ENCODE measurements around the gene PIH1D1. TPM values are rescaled to one million over a fixed set of nuclear protein-coding genes. Genes with fewer than 3 reads are reported as not detected.

PIH1D1 gene
- total and polyA plus RNA-seq, 7 experiments from 2014 or later: 62.7 to 183 (median 147) TPM

DNA sequence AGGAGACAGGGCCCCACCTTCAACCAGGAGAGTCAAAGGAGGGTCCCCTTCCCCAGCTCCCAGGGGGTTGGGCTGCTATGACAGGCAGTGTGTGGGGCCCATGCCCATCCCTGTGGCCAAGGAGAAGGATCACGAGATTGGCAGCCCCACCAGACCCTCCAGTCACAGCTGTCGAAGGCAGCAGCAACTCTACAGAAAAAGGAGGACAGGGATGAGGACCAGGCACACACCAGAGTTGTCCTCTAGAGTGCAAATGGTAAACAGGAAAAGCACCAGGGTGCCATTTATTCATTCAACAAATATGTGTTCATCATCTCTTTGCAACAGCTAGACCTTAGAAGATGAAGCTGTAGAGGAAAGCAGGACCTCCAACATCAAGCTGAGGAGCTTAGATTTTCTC lies 32.4 kb downstream of the PIH1D1 start:
- no peaks in the 10 kb centered on the region for H3K36me3 ChIP-seq (ENCODE audit: control insufficient read depth in 2 of 3, insufficient read depth in 3 of 3, low read length in 3 of 3)
- H3K4me3 ChIP-seq (ENCODE audit: low read length): no peak overlapping the region
- peak overlapping the region in 1 of 9 donors; percentile 2 for H3K27ac Mint-ChIP-seq
- H3K9me3 Mint-ChIP-seq: peaks cover 0 to 3% (median 0%) of the 10 kb centered on the region in 11 donors
- ChIA-PET POLR2A (interaction anchor here (1.1 to 1.9 kb wide), 3 partner anchors 9 to 33 kb away, joined by 4 to 7 read pairs (median 6); partner anchors contain the start of gene PIH1D1), CTCF (no interaction called here)
- no peak for DNase-seq
- intact Hi-C loops (cut with micrococcal nuclease): no loop called here
- peaks cover 0 to 9% (median 0%) of the 10 kb centered on the region in 5 donors for H3K36me3 Mint-ChIP-seq
- no peaks in the 10 kb centered on the region for H3K9me3 ChIP-seq (ENCODE audit: control insufficient read depth in 2 of 3, low read length in 3 of 3)
- peaks cover 46 to 72% (median 63%) of the 10 kb centered on the region in 5 donors for H3K27me3 Mint-ChIP-seq
- H3K27me3 ChIP-seq (ENCODE audit: control insufficient read depth in 2 of 2, insufficient read depth in 2 of 2, low read length in 2 of 2): peaks cover 22% of the 10 kb centered on the region in 2 donors
- H3K4me1 ChIP-seq (ENCODE audit: control insufficient read depth in 2 of 2, insufficient read depth in 2 of 2, low read length in 2 of 2): peaks cover 27 to 29% of the 10 kb centered on the region in 2 donors
- no peak overlapping the region for H3K27ac ChIP-seq (ENCODE audit: low read depth, low read length)
- H3K4me3 Mint-ChIP-seq: no peak overlapping the region
- H3K4me1 Mint-ChIP-seq: peaks cover 27 to 40% (median 35%) of the 10 kb centered on the region in 7 donors
- no peak for ATAC-seq

DNA sequence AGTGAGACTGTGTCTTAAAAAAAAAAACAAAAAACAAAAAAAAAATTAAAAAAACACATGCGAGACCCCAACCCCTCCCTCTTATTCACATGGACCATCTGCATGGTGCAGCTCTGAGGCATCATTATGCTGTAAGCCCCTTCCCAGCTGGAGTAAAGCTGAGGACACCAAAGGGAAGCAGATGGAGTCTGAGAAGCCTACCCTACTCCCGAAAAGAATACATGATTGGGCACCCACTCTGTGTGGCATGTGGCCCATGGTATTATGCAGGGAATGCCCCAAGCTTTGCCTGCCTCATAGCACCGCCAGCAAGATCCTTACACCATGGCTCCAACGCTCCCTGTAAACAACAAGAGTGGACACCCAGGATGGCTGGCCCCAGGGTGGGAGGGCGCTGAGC lies 33.1 kb downstream of the PIH1D1 start:
- Histone ChIP-seq H3K4me1 (ENCODE audit: control insufficient read depth in 2 of 2, insufficient read depth in 2 of 2, low read length in 2 of 2) (peaks cover 21 to 22% of the 10 kb centered on the region in 2 donors), H3K36me3 (ENCODE audit: control insufficient read depth in 2 of 3, insufficient read depth in 3 of 3, low read length in 3 of 3) (no peaks in the 10 kb centered on the region), H3K9me3 (ENCODE audit: control insufficient read depth in 2 of 3, low read length in 3 of 3) (no peaks in the 10 kb centered on the region), H3K27ac (ENCODE audit: low read depth, low read length) (no peak overlapping the region), H3K4me3 (ENCODE audit: low read length) (no peak overlapping the region), H3K27me3 (ENCODE audit: control insufficient read depth in 2 of 2, insufficient read depth in 2 of 2, low read length in 2 of 2) (peaks cover 17 to 22% of the 10 kb centered on the region in 2 donors)
- no peak for DNase-seq
- Mint-ChIP-seq H3K4me1 (peaks cover 20 to 34% (median 29%) of the 10 kb centered on the region in 7 donors), H3K4me3 (no peak overlapping the region), H3K27ac (no peak overlapping the region), H3K36me3 (peaks cover 0 to 5% (median 0%) of the 10 kb centered on the region in 5 donors), H3K27me3 (peaks cover 39 to 65% (median 56%) of the 10 kb centered on the region in 5 donors), H3K9me3 (peaks cover 0 to 2% (median 0%) of the 10 kb centered on the region in 11 donors)
- ChIA-PET CTCF (no interaction called here), POLR2A (interaction anchor here (1.1 to 1.9 kb wide), 4 partner anchors 8 to 34 kb away, joined by 4 to 7 read pairs (median 5); partner anchors contain the start of gene PIH1D1)
- intact Hi-C loops (cut with micrococcal nuclease): no loop called here
- no peak for ATAC-seq

DNA sequence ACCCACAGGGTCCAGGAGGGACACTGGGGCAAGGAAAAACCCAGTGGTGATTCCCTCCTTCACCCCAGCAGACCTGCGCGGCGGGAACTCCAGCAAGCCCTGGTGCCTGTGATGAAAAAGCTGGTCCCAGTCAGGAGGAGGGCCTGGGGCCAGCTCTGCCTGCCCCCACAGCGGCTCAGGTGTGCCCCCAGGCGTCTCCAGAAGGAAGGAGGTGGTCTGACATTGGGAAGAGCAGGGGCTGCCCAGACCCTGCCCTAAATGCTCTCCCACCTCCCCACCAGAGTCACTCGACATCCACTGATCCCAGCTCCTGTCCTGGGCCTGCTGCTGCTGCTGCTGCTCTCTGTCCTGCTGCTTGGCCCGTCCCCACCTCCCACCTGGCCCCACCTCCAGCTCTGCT lies 34.5 kb downstream of the PIH1D1 start:
- H3K27me3 Mint-ChIP-seq: peaks cover 30 to 55% (median 45%) of the 10 kb centered on the region in 5 donors
- H3K4me3 Mint-ChIP-seq: no peak overlapping the region
- peaks cover 0 to 3% (median 0%) of the 10 kb centered on the region in 11 donors for H3K9me3 Mint-ChIP-seq
- H3K4me3 ChIP-seq (ENCODE audit: low read length): no peak overlapping the region
- H3K9me3 ChIP-seq (ENCODE audit: control insufficient read depth in 2 of 3, low read length in 3 of 3): no peaks in the 10 kb centered on the region
- H3K36me3 ChIP-seq (ENCODE audit: control insufficient read depth in 2 of 3, insufficient read depth in 3 of 3, low read length in 3 of 3): no peaks in the 10 kb centered on the region
- H3K27ac ChIP-seq (ENCODE audit: low read depth, low read length): no peak overlapping the region
- H3K27ac Mint-ChIP-seq: no peak overlapping the region
- peaks cover 16 to 29% (median 26%) of the 10 kb centered on the region in 7 donors for H3K4me1 Mint-ChIP-seq
- H3K27me3 ChIP-seq (ENCODE audit: control insufficient read depth in 2 of 2, insufficient read depth in 2 of 2, low read length in 2 of 2): peaks cover 7 to 16% of the 10 kb centered on the region in 2 donors
- POLR2A ChIA-PET: interaction anchor here (1.4 to 1.7 kb wide), 3 partner anchors 10 to 34 kb away, joined by 3 to 5 read pairs (median 4); partner anchors contain the start of gene PIH1D1
- ATAC-seq: no peak
- no peak for DNase-seq
- H3K4me1 ChIP-seq (ENCODE audit: control insufficient read depth in 2 of 2, insufficient read depth in 2 of 2, low read length in 2 of 2): peaks cover 9% of the 10 kb centered on the region in 2 donors
- CTCF ChIA-PET: interaction anchor here (0.7 to 1.9 kb wide), 4 partner anchors 10 to 25 kb away, joined by 3 to 4 read pairs (median 3); no protein-coding TSS in a partner anchor
- intact Hi-C loops (cut with micrococcal nuclease): no loop called here
- peaks cover 0 to 5% (median 0%) of the 10 kb centered on the region in 5 donors for H3K36me3 Mint-ChIP-seq

- H3K9me3 ChIP-seq (ENCODE audit: control insufficient read depth in 2 of 3, low read length in 3 of 3): no peaks in the 10 kb centered on the region
- peak overlapping the region in 1 of 9 donors; percentile 21 for H3K27ac Mint-ChIP-seq
- H3K4me1 ChIP-seq (ENCODE audit: control insufficient read depth in 2 of 2, insufficient read depth in 2 of 2, low read length in 2 of 2): peaks cover 0 to 4% of the 10 kb centered on the region in 2 donors
- peaks cover 0 to 2% (median 0%) of the 10 kb centered on the region in 5 donors for H3K36me3 Mint-ChIP-seq
- ChIA-PET CTCF (interaction anchor here (0.5 to 1.9 kb wide), 3 partner anchors 9 to 818 kb away, joined by 3 to 5 read pairs (median 4); no protein-coding TSS in a partner anchor), POLR2A (interaction anchor here (0.6 to 1.3 kb wide), 3 partner anchors 8 to 21 kb away, joined by 3 read pairs; no protein-coding TSS in a partner anchor)
- ATAC-seq (no peak), DNase-seq (no peak)
- intact Hi-C loops (cut with micrococcal nuclease): no loop called here
- H3K4me1 Mint-ChIP-seq: peaks cover 19 to 30% (median 26%) of the 10 kb centered on the region in 7 donors
- H3K4me3 ChIP-seq (ENCODE audit: low read length): no peak overlapping the region
- no peaks in the 10 kb centered on the region for H3K36me3 ChIP-seq (ENCODE audit: control insufficient read depth in 2 of 3, insufficient read depth in 3 of 3, low read length in 3 of 3)
- no peak overlapping the region for H3K4me3 Mint-ChIP-seq
- peaks cover 0 to 3% (median 0%) of the 10 kb centered on the region in 11 donors for H3K9me3 Mint-ChIP-seq
- H3K27me3 Mint-ChIP-seq: peaks cover 19 to 42% (median 33%) of the 10 kb centered on the region in 5 donors
- peaks cover 0 to 5% of the 10 kb centered on the region in 2 donors for H3K27me3 ChIP-seq (ENCODE audit: control insufficient read depth in 2 of 2, insufficient read depth in 2 of 2, low read length in 2 of 2)
- H3K27ac ChIP-seq (ENCODE audit: low read depth, low read length): no peak overlapping the region
Measured at GRCh38 chr19:49415810-49416200, 35.8 kb downstream of the PIH1D1 start.

- peaks cover 0 to 3% (median 0%) of the 10 kb centered on the region in 11 donors for H3K9me3 Mint-ChIP-seq
- intact Hi-C loops (cut with micrococcal nuclease): no loop called here
- peaks cover 13 to 37% (median 28%) of the 10 kb centered on the region in 5 donors for H3K27me3 Mint-ChIP-seq
- no peak for DNase-seq
- Histone ChIP-seq H3K27ac (ENCODE audit: low read depth, low read length) (no peak overlapping the region), H3K27me3 (ENCODE audit: control insufficient read depth in 2 of 2, insufficient read depth in 2 of 2, low read length in 2 of 2) (peaks cover 0 to 5% of the 10 kb centered on the region in 2 donors), H3K36me3 (ENCODE audit: control insufficient read depth in 2 of 3, insufficient read depth in 3 of 3, low read length in 3 of 3) (no peaks in the 10 kb centered on the region), H3K4me1 (ENCODE audit: control insufficient read depth in 2 of 2, insufficient read depth in 2 of 2, low read length in 2 of 2) (peaks cover under 1 to 5% of the 10 kb centered on the region in 2 donors), H3K9me3 (ENCODE audit: control insufficient read depth in 2 of 3, low read length in 3 of 3) (no peaks in the 10 kb centered on the region), H3K4me3 (ENCODE audit: low read length) (no peak overlapping the region)
- no peak for ATAC-seq
- CTCF ChIA-PET: no interaction called here
- H3K36me3 Mint-ChIP-seq: peaks cover 0 to 2% (median 0%) of the 10 kb centered on the region in 5 donors
- no peak overlapping the region for H3K4me3 Mint-ChIP-seq
- peaks cover 20 to 31% (median 26%) of the 10 kb centered on the region in 7 donors for H3K4me1 Mint-ChIP-seq
- H3K27ac Mint-ChIP-seq: peak overlapping the region in 1 of 9 donors; percentile 48
- POLR2A ChIA-PET: interaction anchor here (1.2 to 1.3 kb wide), 2 partner anchors 9 to 21 kb away, joined by 3 read pairs; no protein-coding TSS in a partner anchor
Measured at GRCh38 chr19:49415102-49415809, 36.4 kb downstream of the PIH1D1 start.

DNA sequence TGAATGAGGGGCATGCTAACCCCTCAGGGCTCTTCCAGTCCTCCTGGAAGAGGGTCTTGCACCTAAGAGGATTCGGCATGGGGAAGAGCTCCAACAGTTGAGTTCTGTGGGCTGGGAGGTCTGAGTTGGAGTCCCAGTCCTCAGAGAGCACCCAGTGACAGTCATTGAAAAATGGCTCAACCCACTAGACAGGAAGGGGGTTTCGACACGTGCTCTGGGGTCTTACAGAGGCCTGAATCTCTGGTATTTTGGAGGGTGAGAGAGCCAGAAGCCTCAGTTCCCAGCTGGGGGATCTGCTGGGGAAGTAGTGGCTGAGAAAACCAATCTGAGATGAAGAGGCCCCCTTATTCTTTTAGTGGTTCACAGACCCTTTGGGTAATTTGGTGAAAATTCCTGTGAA lies 37.4 kb downstream of the PIH1D1 start:
- Mint-ChIP-seq H3K27ac (no peak overlapping the region), H3K36me3 (peaks cover 0 to 5% (median 0%) of the 10 kb centered on the region in 5 donors), H3K4me1 (peaks cover 28 to 38% (median 33%) of the 10 kb centered on the region in 7 donors), H3K27me3 (peaks cover 3 to 27% (median 18%) of the 10 kb centered on the region in 5 donors), H3K9me3 (peaks cover 0 to 2% (median 0%) of the 10 kb centered on the region in 11 donors), H3K4me3 (no peak overlapping the region)
- CTCF ChIA-PET: interaction anchor here (1.1 kb wide), 1 partner anchor 31 kb away, joined by 5 read pairs; no protein-coding TSS in a partner anchor
- Histone ChIP-seq H3K4me3 (ENCODE audit: low read length) (no peak overlapping the region), H3K36me3 (ENCODE audit: control insufficient read depth in 2 of 3, insufficient read depth in 3 of 3, low read length in 3 of 3) (no peaks in the 10 kb centered on the region), H3K9me3 (ENCODE audit: control insufficient read depth in 2 of 3, low read length in 3 of 3) (no peaks in the 10 kb centered on the region), H3K4me1 (ENCODE audit: control insufficient read depth in 2 of 2, insufficient read depth in 2 of 2, low read length in 2 of 2) (peaks cover 10 to 15% of the 10 kb centered on the region in 2 donors), H3K27me3 (ENCODE audit: control insufficient read depth in 2 of 2, insufficient read depth in 2 of 2, low read length in 2 of 2) (peaks cover 0 to 4% of the 10 kb centered on the region in 2 donors), H3K27ac (ENCODE audit: low read depth, low read length) (no peak overlapping the region)
- DNase-seq (no peak), ATAC-seq (no peak)
- intact Hi-C loops (cut with micrococcal nuclease): no loop called here
- POLR2A ChIA-PET: no interaction called here
